PC-9 (cell line): ENCODE measurements around the gene SYNM. TPM values are rescaled to one million over a fixed set of nuclear protein-coding genes. Genes with fewer than 3 reads are reported as not detected.

Experiments
- BruUV-seq: library from RNA; stranded (reverse); fragments of 400-500 nt; replicated peaks from 2 replicates; lab custom pipeline; 2021; lab: Mats Ljungman, UMichigan
- CTCF ChIA-PET: fragments of 300-600 bp; sonication (Branson Sonifier 250); formaldehyde crosslinking; loops from one replicate; lab custom pipeline; 2022; ENCODE audit warnings: antibody characterized with exemption; lab: Charles Lee
- POLR2A ChIA-PET: fragments of 300-600 bp; sonication (Branson Sonifier 250); formaldehyde crosslinking; loops from one replicate; lab custom pipeline; 2022; ENCODE audit warnings: antibody characterized with exemption; ENCODE audit not compliant: unreplicated experiment; lab: Charles Lee
- DNase-seq, 2 experiments: peaks; one replicate each; pipeline versions ENCODE4 v3.0.0 to v3.0.0-alpha.2; 2015 to 2022; ENCODE audit warnings: mixed read lengths in 1 of 2
- H2AFZ ChIP-seq: fragments of 200-600 bp; sonication (generic); 2 replicates; pipeline ENCODE4 v1.8.1; 2017; ENCODE audit warnings: antibody characterized with exemption
- H3F3A ChIP-seq: fragments of 200-600 bp; sonication (generic); 2 replicates; pipeline ENCODE4 v1.8.1; 2017; ENCODE audit warnings: antibody characterized with exemption, mild to moderate bottlenecking, low read depth; ENCODE audit not compliant: insufficient read depth
- H3K27ac ChIP-seq: fragments of 200-600 bp; sonication (generic); 2 replicates; pipeline ENCODE4 v1.6.1; 2016; ENCODE audit warnings: mixed run types
- H3K27me3 ChIP-seq: fragments of 200-600 bp; sonication (generic); 2 replicates; pipeline ENCODE4 v1.6.1; 2016; ENCODE audit warnings: low read depth, mixed run types; ENCODE audit not compliant: insufficient read depth
- H3K36me3 ChIP-seq: fragments of 200-600 bp; sonication (generic); 2 replicates; pipeline ENCODE4 v1.6.1; 2016; ENCODE audit warnings: low read depth, mixed run types
- H3K4me1 ChIP-seq: fragments of 200-600 bp; sonication (generic); replicated peaks from 2 replicates; pipeline ENCODE4 v1.6.1; 2016; ENCODE audit warnings: mixed run types; ENCODE audit not compliant: insufficient read depth
- H3K4me2 ChIP-seq: fragments of 200-600 bp; sonication (generic); 2 replicates; pipeline ENCODE4 v1.6.1; 2017; ENCODE audit warnings: mixed run types
- H3K4me3 ChIP-seq: fragments of 200-600 bp; sonication (generic); 2 replicates; pipeline ENCODE4 v1.6.1; 2016; ENCODE audit warnings: mixed run types
- H3K79me2 ChIP-seq: fragments of 200-600 bp; sonication (generic); 2 replicates; pipeline ENCODE4 v1.6.1; 2017; ENCODE audit warnings: low read depth, mixed run types
- H3K9me2 ChIP-seq: fragments of 200-600 bp; sonication (generic); 2 replicates; pipeline ENCODE4 v1.8.1; 2017; ENCODE audit warnings: mild to moderate bottlenecking; ENCODE audit not compliant: insufficient read depth
- H3K9me3 ChIP-seq: fragments of 200-600 bp; sonication (generic); 2 replicates; pipeline ENCODE4 v1.8.1; 2016; ENCODE audit warnings: low read depth; ENCODE audit not compliant: insufficient read depth
- H4K20me1 ChIP-seq: fragments of 200-600 bp; sonication (generic); 2 replicates; pipeline ENCODE4 v1.8.1; 2017; ENCODE audit not compliant: insufficient read depth
- EZH2 ChIP-seq: fragments of 200-600 bp; sonication (generic); IDR thresholded peaks from 2 replicates; pipeline ENCODE4 v1.8.0; 2017; ENCODE audit warnings: antibody characterized with exemption, low read depth
- intact Hi-C: fragments of 100-400 bp; cut with micrococcal nuclease; formaldehyde crosslinking; loops from one replicate; pipeline ENCODE4 v1.10.0; 2022; ENCODE audit not compliant: unreplicated experiment
- total RNA-seq: library from RNA; stranded (reverse); gene quantifications from 2 replicates; pipeline ENCODE4 v1.2.3, GENCODE V29; 2021
- TF ChIP-seq, protein P1 (sequence below): fragments of 200-600 bp; sonication (generic); conservative IDR thresholded peaks from 2 replicates; pipeline ENCODE4 v1.6.1; 2017; ENCODE audit warnings: mixed run types, antibody characterized with exemption, mild to moderate bottlenecking, moderate library complexity

Gene SYNM
- total RNA-seq, 1 experiment from 2014 or later: 2.4 TPM

DNA sequence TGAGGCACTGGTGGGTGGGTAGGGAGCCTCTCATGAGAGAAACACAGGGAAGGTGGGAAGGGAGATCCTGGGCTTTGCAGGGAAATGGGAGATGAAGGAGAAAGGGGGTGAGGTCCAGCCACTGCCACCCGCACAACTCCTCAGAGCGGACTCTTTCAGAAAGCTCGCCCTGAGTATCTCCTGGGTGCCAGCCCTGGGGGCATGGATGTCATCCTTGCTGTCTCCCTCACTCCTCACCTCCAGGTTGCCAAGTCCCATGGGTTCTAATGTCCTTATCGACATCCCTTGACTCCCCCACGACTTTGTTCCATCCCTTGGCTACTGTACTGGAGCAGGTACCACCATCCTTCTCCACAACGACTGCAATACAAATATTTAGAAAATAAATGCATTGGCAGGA lies 40.9 kb downstream of the SYNM start:
- CTCF ChIA-PET: no interaction called here
- TF ChIP-seq, protein P1, sequence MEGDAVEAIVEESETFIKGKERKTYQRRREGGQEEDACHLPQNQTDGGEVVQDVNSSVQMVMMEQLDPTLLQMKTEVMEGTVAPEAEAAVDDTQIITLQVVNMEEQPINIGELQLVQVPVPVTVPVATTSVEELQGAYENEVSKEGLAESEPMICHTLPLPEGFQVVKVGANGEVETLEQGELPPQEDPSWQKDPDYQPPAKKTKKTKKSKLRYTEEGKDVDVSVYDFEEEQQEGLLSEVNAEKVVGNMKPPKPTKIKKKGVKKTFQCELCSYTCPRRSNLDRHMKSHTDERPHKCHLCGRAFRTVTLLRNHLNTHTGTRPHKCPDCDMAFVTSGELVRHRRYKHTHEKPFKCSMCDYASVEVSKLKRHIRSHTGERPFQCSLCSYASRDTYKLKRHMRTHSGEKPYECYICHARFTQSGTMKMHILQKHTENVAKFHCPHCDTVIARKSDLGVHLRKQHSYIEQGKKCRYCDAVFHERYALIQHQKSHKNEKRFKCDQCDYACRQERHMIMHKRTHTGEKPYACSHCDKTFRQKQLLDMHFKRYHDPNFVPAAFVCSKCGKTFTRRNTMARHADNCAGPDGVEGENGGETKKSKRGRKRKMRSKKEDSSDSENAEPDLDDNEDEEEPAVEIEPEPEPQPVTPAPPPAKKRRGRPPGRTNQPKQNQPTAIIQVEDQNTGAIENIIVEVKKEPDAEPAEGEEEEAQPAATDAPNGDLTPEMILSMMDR: no peak
- TF ChIP-seq EZH2: no peak
- POLR2A ChIA-PET: no interaction called here

DNA sequence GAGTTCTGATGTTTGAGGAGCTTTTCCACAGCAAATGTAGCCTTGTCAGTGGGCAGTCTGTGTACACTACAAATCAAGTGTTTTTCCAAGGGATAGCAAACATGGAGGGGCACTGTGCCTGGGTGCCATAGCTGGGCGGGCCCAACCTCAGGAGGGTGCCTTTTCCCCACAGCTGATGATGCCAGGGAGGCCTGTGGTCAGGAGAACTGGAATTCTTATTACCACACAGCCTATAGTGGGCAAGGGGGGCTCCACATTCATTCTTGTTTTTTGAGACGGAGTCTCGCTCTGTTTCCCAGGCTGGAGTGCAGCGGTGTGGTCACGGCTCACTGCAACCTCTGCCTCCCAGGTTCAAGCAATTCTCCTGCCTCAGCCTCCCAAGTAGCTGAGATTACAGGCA lies 41.8 kb downstream of the SYNM start:
- no peak overlapping the region for H3K4me3 ChIP-seq
- H2AFZ ChIP-seq: no peak overlapping the region
- POLR2A ChIA-PET: no interaction called here
- DNase-seq: no peak
- H3K4me2 ChIP-seq: no peak overlapping the region
- no peaks in the 10 kb centered on the region for H4K20me1 ChIP-seq
- no peaks in the 10 kb centered on the region for H3K79me2 ChIP-seq
- H3K9me3 ChIP-seq: no peaks in the 10 kb centered on the region
- H3K9me2 ChIP-seq: no peaks in the 10 kb centered on the region
- no peak overlapping the region for H3K27ac ChIP-seq
- no TSS peak for BruUV-seq
- CTCF ChIA-PET: no interaction called here
- H3F3A ChIP-seq: no peaks in the 10 kb centered on the region
- no peaks in the 10 kb centered on the region for H3K36me3 ChIP-seq
- H3K27me3 ChIP-seq: no peaks in the 10 kb centered on the region
- intact Hi-C loops: no loop called here
- no peaks in the 10 kb centered on the region for H3K4me1 ChIP-seq
- TF ChIP-seq, protein P1: no peak
- TF ChIP-seq EZH2: no peak

More for the DNA sequence above, 40.9 kb downstream of the SYNM start:
- no peaks in the 10 kb centered on the region for H3K27me3 ChIP-seq
- no TSS peak for BruUV-seq
- H3F3A ChIP-seq: no peaks in the 10 kb centered on the region
- no peak overlapping the region for H2AFZ ChIP-seq
- H3K4me3 ChIP-seq: no peak overlapping the region
- no peaks in the 10 kb centered on the region for H3K4me1 ChIP-seq
- no peaks in the 10 kb centered on the region for H3K36me3 ChIP-seq
- no peaks in the 10 kb centered on the region for H3K79me2 ChIP-seq
- H3K27ac ChIP-seq: no peak overlapping the region
- no peak for DNase-seq
- H3K4me2 ChIP-seq: no peak overlapping the region
- no peaks in the 10 kb centered on the region for H3K9me3 ChIP-seq
- no peaks in the 10 kb centered on the region for H3K9me2 ChIP-seq
- no peaks in the 10 kb centered on the region for H4K20me1 ChIP-seq
- intact Hi-C loops: no loop called here

DNA sequence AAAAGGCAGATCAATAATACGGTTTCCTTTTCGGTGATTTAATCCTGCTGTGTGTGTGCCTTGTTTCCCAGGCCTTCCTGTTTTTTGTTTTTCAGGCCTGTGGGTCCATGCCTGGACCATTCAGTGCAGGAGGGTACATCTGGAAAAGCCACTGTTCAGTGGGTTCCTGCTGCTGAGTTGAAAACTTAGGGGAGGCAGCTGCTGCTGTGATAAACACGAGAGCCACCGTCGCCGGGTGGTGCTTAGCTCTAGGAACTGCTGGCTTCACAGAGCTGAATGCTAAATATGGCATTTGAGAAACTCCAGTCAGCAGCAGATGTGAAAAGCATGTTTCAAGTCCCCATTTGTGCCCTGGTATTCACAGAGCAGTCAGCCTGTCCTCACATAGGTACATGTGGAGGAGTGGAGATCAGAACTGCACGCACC lies 44.0 kb downstream of the SYNM start:
- Histone ChIP-seq H3K27ac (no peak overlapping the region), H2AFZ (no peak overlapping the region), H3F3A (no peaks in the 10 kb centered on the region), H3K4me2 (no peak overlapping the region), H3K4me1 (no peaks in the 10 kb centered on the region), H3K36me3 (no peaks in the 10 kb centered on the region), H3K9me3 (no peaks in the 10 kb centered on the region), H4K20me1 (no peaks in the 10 kb centered on the region), H3K4me3 (no peak overlapping the region), H3K9me2 (no peaks in the 10 kb centered on the region), H3K27me3 (no peaks in the 10 kb centered on the region), H3K79me2 (no peaks in the 10 kb centered on the region)
- CTCF ChIA-PET: no interaction called here
- POLR2A ChIA-PET: no interaction called here
- TF ChIP-seq EZH2: no peak
- TF ChIP-seq, protein P1: no peak
- intact Hi-C loops: no loop called here
- no TSS peak for BruUV-seq
- no peak for DNase-seq
